Muscle layer of duodenum (tissue), 2 donors: ENCODE measurements around the gene SLN.

Experiments
- H3K27ac ChIP-seq: one replicate; pipeline ENCODE4 v1.7.0; 2013; ENCODE audit warnings: mild to moderate bottlenecking, low read length
- H3K27me3 ChIP-seq: one replicate; pipeline ENCODE4 v1.7.0; 2013; ENCODE audit warnings: low read depth, mild to moderate bottlenecking, control low read depth, low read length
- H3K36me3 ChIP-seq, 2 donors: one replicate each; pipeline ENCODE4 v1.7.0; 2013; ENCODE audit warnings: low read length in 2 of 2, control low read depth in 1 of 2, mild to moderate bottlenecking in 1 of 2; ENCODE audit not compliant: insufficient read depth in 2 of 2, control insufficient read depth in 1 of 2
- H3K4me1 ChIP-seq, 2 donors: one replicate each; pipeline ENCODE4 v1.7.0; 2013; ENCODE audit warnings: low read length in 2 of 2, mild to moderate bottlenecking in 2 of 2, control low read depth in 1 of 2, moderate library complexity in 1 of 2; ENCODE audit not compliant: insufficient read depth in 2 of 2, control insufficient read depth in 1 of 2
- H3K4me3 ChIP-seq, 2 donors: one replicate each; pipeline ENCODE4 v1.7.0; 2013; ENCODE audit warnings: low read length in 2 of 2, low read depth in 1 of 2, mild to moderate bottlenecking in 1 of 2
- H3K9me3 ChIP-seq, 2 donors: one replicate each; pipeline ENCODE4 v1.7.0; 2013; ENCODE audit warnings: low read length in 2 of 2, control low read depth in 1 of 2, mild to moderate bottlenecking in 1 of 2; ENCODE audit not compliant: control insufficient read depth in 1 of 2
- donor health status: healthy.

SLN gene

GRCh38 chr11:107716884-107717532 lies 5.2 kb upstream of the SLN start:
- Histone ChIP-seq H3K4me3 (no peak overlapping the region), H3K9me3 (no peaks in the 10 kb centered on the region), H3K27me3 (no peaks in the 10 kb centered on the region), H3K4me1 (peaks cover 0 to 7% of the 10 kb centered on the region in 2 donors), H3K36me3 (no peaks in the 10 kb centered on the region), H3K27ac (no peak overlapping the region)

GRCh38 chr11:107713009-107713408 lies 1.2 kb upstream of the SLN start:
- no peak overlapping the region for H3K4me3 ChIP-seq
- no peaks in the 10 kb centered on the region for H3K4me1 ChIP-seq
- H3K27ac ChIP-seq, result no peak overlapping the region
- no peaks in the 10 kb centered on the region for H3K27me3 ChIP-seq
- no peaks in the 10 kb centered on the region for H3K36me3 ChIP-seq
- no peaks in the 10 kb centered on the region for H3K9me3 ChIP-seq

GRCh38 chr11:107710301-107710700 lies 1.6 kb downstream of the SLN start:
- Histone ChIP-seq H3K27ac (no peak overlapping the region), H3K4me3 (no peak overlapping the region), H3K4me1 (no peaks in the 10 kb centered on the region), H3K9me3 (no peaks in the 10 kb centered on the region), H3K36me3 (no peaks in the 10 kb centered on the region), H3K27me3 (no peaks in the 10 kb centered on the region)

- Histone ChIP-seq H3K27me3 (no peaks in the 10 kb centered on the region), H3K4me3 (no peak overlapping the region), H3K9me3 (no peaks in the 10 kb centered on the region), H3K4me1 (no peaks in the 10 kb centered on the region), H3K27ac (no peak overlapping the region), H3K36me3 (no peaks in the 10 kb centered on the region)
These were observed 3.1 kb downstream of the SLN start for GRCh38 chr11:107708792-107709191.

- H3K4me3 ChIP-seq, result no peak overlapping the region
- H3K9me3 ChIP-seq, result no peaks in the 10 kb centered on the region
- H3K36me3 ChIP-seq, result no peaks in the 10 kb centered on the region
- H3K4me1 ChIP-seq, result no peaks in the 10 kb centered on the region
- no peaks in the 10 kb centered on the region for H3K27me3 ChIP-seq
- no peak overlapping the region for H3K27ac ChIP-seq
These were observed 4.0 kb downstream of the SLN start for GRCh38 chr11:107707807-107708206.

GRCh38 chr11:107707215-107707671 lies 4.6 kb downstream of the SLN start:
- H3K4me3 ChIP-seq, result no peak overlapping the region
- no peaks in the 10 kb centered on the region for H3K9me3 ChIP-seq
- no peaks in the 10 kb centered on the region for H3K36me3 ChIP-seq
- H3K27me3 ChIP-seq, result no peaks in the 10 kb centered on the region
- no peaks in the 10 kb centered on the region for H3K4me1 ChIP-seq
- H3K27ac ChIP-seq, result no peak overlapping the region

GRCh38 chr11:107706531-107706930 lies 5.3 kb downstream of the SLN start:
- no peaks in the 10 kb centered on the region for H3K4me1 ChIP-seq
- no peaks in the 10 kb centered on the region for H3K36me3 ChIP-seq
- no peak overlapping the region for H3K4me3 ChIP-seq
- H3K27ac ChIP-seq, result no peak overlapping the region
- H3K27me3 ChIP-seq, result no peaks in the 10 kb centered on the region
- no peaks in the 10 kb centered on the region for H3K9me3 ChIP-seq

GRCh38 chr11:107705027-107705426 lies 6.8 kb downstream of the SLN start:
- Histone ChIP-seq H3K27me3 (no peaks in the 10 kb centered on the region), H3K27ac (no peak overlapping the region), H3K4me1 (no peaks in the 10 kb centered on the region), H3K4me3 (no peak overlapping the region), H3K9me3 (no peaks in the 10 kb centered on the region), H3K36me3 (no peaks in the 10 kb centered on the region)

- Histone ChIP-seq H3K9me3 (no peaks in the 10 kb centered on the region), H3K4me3 (no peak overlapping the region), H3K27ac (no peak overlapping the region), H3K27me3 (no peaks in the 10 kb centered on the region), H3K36me3 (no peaks in the 10 kb centered on the region), H3K4me1 (no peaks in the 10 kb centered on the region)
These were observed 7.4 kb downstream of the SLN start for GRCh38 chr11:107704451-107704850.

- Histone ChIP-seq H3K27ac (no peak overlapping the region), H3K9me3 (no peaks in the 10 kb centered on the region), H3K4me3 (no peak overlapping the region)
These were observed 9.1 kb downstream of the SLN start for GRCh38 chr11:107702723-107703122.

GRCh38 chr11:107702109-107702660 lies 9.7 kb downstream of the SLN start:
- Histone ChIP-seq H3K4me1 (no peaks in the 10 kb centered on the region), H3K27me3 (no peaks in the 10 kb centered on the region), H3K4me3 (no peak overlapping the region), H3K27ac (no peak overlapping the region), H3K9me3 (no peaks in the 10 kb centered on the region), H3K36me3 (no peaks in the 10 kb centered on the region)

More at GRCh38 chr11:107702723-107703122, 9.1 kb downstream of the SLN start:
- Histone ChIP-seq H3K36me3 (no peaks in the 10 kb centered on the region), H3K4me1 (no peaks in the 10 kb centered on the region), H3K27me3 (no peaks in the 10 kb centered on the region)
